Measurements from ENCODE around the gene B4GALNT4.
"Not testable (repeated sequence)": the region's sequence is repeated elsewhere in the genome, so short reads cannot be mapped to it uniquely, and the experiment has no call there.

Gene B4GALNT4

GRCh38 chr11:409008-409599, 39.8 kb downstream of the B4GALNT4 start:
- DNase-seq = no peak

- DNase-seq = no peak
These were observed 40.5 kb downstream of the B4GALNT4 start for GRCh38 chr11:409600-410483.

- not testable (repeated sequence) for DNase-seq
These were observed 41.4 kb downstream of the B4GALNT4 start for GRCh38 chr11:410711-411110.

DNA sequence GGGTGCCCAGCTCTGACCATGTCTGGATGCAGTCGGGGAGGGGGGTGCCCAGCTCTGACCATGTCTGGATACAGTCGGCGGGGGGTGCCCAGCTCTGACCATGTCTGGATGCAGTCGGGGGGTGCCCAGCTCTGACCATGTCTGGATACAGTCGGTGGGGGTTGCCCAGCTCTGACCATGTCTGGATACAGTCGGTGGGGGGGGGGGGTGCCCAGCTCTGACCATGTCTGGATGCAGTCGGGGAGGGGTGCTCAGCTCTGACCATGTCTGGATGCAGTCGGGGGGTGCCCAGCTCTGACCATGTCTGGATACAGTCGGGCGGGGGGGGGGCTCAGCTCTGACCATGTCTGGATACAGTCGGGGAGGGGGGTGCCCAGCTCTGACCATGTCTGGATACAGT, 42.2 kb downstream of the B4GALNT4 start:
- not testable (repeated sequence) for DNase-seq

DNA sequence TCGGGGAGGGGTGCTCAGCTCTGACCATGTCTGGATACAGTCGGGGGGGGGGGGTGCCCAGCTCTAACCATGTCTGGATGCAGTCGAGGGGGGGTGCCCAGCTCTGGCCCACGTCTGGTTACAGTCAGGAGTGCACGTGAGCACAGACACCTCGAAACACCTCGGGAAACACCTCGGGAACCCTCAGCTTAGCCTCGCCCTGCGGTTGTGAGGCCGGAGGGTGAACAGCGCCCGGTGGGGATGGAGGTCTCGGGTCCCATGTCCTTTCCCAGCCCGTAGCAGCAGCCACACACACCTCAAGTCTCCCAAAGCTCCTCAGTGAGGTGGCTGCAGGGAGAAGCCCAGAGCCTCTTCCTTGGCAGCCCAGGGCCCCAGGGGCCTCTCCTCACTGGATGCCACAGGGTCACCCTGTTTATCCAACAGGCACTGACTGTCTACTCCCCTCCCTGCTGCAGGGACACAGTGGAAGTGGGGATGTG, 43.4 kb downstream of the B4GALNT4 start:
- no peak for DNase-seq

GRCh38 chr11:413120-414081, 44.1 kb downstream of the B4GALNT4 start:
- DNase-seq = no peak

GRCh38 chr11:414318-414857, 45.1 kb downstream of the B4GALNT4 start:
- DNase-seq = no peak

- no peak for DNase-seq
These were observed 46.3 kb downstream of the B4GALNT4 start for GRCh38 chr11:415640-416041.

DNA sequence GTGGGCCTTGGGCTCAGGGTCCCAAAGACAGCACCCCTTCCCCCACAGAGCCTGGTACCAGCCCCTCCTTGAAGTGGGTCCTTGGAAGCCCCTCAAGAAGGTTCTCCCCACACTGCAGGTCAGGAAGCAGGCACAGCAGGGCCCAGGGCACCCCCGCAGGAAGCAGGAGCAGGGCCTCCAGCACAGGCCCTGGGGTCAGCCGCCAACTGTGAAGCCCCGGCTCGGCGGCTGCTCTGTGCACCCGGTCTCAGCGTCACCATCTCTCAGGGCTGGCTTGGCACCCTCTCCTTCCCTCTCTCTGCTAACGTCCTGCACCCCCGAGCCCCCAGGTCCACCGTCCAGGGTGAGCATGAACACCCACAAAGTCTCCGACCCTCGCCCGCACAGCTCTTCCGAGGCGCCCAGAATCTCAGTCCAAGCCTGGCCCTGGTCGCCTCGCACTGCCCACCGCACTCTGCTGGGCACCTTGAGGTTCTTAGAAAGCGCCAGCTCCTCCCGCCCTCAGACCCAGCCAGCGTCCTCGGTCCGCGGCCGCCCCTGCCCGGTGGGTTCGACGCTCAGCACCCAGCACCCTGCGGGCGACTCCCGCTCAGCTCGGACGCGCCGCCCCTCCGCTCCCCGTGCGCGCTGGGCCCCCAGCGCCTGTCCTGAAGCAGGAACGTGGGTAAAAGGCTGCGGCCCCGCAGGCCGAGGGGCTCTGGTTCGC, 46.9 kb downstream of the B4GALNT4 start:
- no peak for DNase-seq

DNA sequence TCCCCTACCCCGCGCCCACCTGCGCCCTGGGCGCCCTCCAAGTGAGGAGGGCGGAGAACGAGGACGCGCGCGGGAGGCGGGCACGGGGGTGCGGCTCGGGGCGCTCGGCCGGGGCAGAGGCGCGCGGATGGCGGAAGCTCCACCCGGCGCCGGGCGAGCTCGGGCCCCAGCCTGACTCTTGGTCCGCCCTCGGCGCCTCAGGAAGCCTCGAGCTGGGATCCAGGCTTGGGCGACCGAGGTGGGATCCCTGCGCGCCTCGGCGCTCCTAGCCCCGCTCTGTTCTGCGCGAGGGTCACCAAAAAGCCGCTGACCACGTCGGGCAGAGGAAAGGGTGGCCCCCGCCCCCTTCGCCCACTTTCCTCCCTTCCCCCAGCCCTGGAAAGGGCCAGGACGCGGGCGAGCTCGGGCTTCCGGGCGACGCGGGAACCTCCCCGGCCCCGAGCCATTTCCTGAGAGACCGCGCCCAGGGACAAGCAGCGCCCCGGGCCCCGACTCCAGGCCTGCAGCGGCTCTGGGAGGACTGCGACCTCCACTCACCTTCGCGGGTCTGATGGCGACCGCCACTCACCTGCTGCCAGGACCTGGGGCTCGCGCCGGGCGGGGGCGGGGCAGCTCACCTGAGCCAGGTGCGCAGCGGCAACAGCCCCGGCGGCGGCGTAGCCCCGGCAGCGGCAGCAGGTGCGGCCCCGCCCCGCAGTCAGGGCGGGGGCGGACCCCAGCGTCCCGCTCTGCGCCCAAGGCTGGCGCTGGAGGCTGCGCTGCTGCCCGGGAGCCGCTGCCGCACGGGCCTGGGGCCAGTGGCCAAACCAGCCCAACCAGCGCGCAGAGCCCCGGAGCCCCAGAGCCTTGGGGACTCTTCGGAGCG, 47.7 kb downstream of the B4GALNT4 start:
- no peak for DNase-seq

DNA sequence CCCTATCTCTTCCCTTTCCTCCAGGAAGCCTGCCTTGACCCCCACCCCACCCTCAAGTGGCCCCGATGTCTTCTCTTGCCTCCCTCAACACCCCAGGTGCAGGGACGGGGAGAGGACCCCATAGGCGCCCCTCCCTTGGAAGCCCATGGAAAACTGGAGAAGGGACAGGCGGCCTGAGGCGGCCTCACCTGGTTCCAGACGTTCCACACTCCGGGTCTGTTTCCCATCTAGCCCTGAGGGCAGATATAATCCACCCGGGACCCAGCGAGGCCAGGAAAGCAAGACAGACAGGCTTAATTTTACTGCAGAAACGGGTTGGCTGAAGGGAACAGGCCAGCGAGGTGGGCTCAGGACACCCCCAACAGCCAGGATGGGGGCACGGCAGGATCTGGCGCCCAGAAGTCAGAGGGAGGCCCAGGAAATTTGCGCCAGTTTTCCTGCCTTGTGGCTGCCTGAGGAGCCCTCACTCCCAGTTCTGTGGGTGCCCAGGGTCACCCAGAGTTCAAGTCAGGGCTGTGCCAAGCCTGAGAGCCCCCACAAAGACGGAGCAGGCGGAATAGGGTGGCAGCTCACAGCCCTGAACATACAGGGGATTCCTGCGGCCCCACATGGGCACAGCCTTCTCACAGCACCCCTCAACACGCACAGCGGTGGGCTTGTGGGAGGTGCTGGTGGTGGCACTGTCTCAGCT, 48.5 kb downstream of the B4GALNT4 start:
- no peak for DNase-seq

- DNase-seq = no peak
These were observed 49.3 kb downstream of the B4GALNT4 start for GRCh38 chr11:418343-419247.

DNA sequence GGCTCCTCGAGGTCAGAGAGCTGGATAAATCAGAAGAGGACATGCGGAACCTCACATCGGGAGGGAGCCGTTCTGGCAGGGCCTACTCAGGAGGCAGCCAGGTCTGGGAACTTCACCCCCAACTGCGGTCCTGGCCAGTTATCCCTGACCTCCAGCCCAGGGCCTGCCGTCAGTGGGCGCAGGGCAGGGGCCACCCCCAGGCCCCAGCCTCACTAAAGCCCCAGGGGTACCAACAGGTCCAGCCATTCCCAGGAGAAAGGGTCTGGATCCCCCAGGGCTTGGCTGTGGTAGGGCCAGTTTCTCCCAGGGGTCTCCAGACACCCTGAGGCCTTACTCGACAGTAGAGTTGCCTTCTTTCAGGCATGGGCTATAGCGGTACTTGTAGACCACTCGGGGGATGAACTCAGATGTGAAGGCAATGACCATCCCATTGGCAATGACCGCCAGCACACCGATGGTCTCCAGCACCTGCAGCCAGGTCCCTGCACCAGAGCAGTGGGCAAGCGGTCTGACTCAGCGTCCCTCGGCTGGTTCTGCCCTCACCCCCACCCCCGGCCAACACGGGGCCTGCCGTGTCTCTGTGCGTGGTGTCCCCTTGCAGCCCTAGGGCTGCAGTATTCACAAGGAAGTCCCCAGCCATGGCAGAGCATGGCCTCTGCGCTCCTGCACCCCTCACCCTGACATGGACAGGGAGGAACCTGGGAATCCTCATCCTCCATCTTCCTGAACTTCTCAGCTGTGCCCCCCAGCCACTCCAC, 50.1 kb downstream of the B4GALNT4 start:
- no peak for DNase-seq

DNA sequence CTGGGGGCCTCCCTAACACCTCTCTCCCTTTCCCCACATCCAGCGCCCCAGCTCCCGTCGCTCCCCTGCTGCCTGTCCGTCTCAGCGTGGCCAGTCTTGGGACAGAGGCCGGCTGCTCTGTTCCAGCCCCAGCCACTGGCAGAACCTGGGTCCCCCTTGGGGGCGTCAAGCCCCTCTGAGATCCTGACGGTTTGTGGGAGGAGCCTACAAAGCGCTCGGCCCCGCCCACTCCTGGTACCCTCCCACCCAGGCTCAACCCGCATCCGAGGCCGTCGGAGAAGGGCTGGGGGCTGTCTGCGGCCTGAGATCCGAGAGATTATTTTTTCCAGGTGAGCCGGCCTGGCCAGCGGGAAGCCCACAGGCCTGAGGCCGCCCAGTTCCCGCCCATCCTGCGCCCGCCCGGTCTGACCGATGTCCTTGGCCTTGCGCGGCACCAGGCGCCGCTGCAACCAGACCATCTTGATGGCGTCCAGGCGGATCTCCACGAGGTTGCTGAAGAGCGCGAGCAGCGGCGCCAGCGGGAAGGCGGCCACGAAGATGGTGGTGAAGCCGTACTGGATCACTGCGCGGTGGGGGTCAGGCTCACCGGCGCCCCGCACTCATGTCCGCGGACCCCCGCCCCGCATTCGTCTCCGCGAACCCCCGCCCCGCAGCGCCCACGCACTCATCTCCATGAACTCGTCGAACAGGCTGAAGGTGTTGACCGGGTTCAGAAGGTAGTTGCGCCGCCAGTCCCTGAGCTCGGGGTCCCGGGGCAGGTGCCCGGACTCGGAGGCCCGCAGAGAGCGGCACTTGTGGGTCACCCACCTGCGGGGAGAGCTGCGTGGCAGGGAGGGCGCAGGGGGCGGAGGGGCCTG, 51.0 kb downstream of the B4GALNT4 start:
- DNase-seq = no peak

- no peak for DNase-seq
These were observed 51.6 kb downstream of the B4GALNT4 start for GRCh38 chr11:420911-421321.

GRCh38 chr11:422249-422656, 53.0 kb downstream of the B4GALNT4 start:
- no peak for DNase-seq

GRCh38 chr11:424232-424631, 54.9 kb downstream of the B4GALNT4 start:
- no peak for DNase-seq

GRCh38 chr11:424766-425165, 55.5 kb downstream of the B4GALNT4 start:
- not testable (repeated sequence) for DNase-seq

Data from 8988T (cell line).